ENCODE data around the gene CXorf49.
"Not testable (repeated sequence)": the region's sequence is repeated elsewhere in the genome, so short reads cannot be mapped to it uniquely, and the experiment has no call there.

GRCh38 chrX:71763049-71763448 lies 45.0 kb upstream of the CXorf49 start, which contains the start of gene CXorf49B:
- TF ChIP-seq CTCF (optimal IDR thresholded peaks at IDR 0.05 in 1 of 3, IDR thresholded peaks at IDR 0.05 in 1 of 3, conservative IDR thresholded peaks at IDR 0.05 in 1 of 3; ENCODE audit: extremely low read depth in 1 of 3, insufficient read depth in 2 of 3, low read length in 3 of 3); EZH2 (IDR thresholded peaks at IDR 0.05; ENCODE audit: low read length): not testable (repeated sequence)
